ENCODE measurements around the gene MSI2.

DNA sequence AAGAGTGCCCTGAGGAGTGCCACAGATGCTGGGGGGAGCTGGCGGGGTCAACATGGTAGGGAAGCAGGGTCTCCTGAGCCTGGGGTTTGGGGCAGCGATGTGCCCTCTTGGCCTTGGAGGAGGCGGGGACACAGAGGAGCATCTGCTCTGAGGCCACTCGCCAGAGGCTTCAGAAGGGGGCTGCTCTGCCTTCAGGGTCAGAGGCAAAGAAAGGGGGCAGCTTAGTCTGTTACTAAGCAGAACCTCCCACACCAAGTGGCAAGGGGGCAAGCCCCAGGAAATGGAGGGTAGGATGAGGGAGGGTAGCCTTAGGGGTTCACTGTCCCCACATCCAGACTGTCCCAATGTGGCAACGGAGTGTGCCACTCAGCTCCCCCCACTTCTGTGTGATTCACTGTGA is 470.5 kb downstream of the MSI2 start:
- TF ChIP-seq CTCF (IDR thresholded peaks at IDR 0.05; ENCODE audit: low read length) (no peak), EZH2 (IDR thresholded peaks at IDR 0.05; ENCODE audit: borderline replicate concordance, low read length) (no peak)
